PC-9 (cell line): Measurements from ENCODE around the gene WDR88. TPM values are rescaled to one million over a fixed set of nuclear protein-coding genes. Genes with fewer than 3 reads are reported as not detected.
A peak's percentile ranks its signal among the peaks of the same experiment; 100 is the strongest.

Experiments
- BruUV-seq: library from RNA; stranded (reverse); fragments of 400-500 nt; replicated peaks from 2 replicates; lab custom pipeline; 2021; lab: Mats Ljungman, UMichigan
- CTCF ChIA-PET: fragments of 300-600 bp; sonication (Branson Sonifier 250); formaldehyde crosslinking; loops from one replicate; lab custom pipeline; 2022; ENCODE audit warnings: antibody characterized with exemption; lab: Charles Lee
- POLR2A ChIA-PET: fragments of 300-600 bp; sonication (Branson Sonifier 250); formaldehyde crosslinking; loops from one replicate; lab custom pipeline; 2022; ENCODE audit warnings: antibody characterized with exemption; ENCODE audit not compliant: unreplicated experiment; lab: Charles Lee
- DNase-seq, 2 experiments: peaks; one replicate each; pipeline versions ENCODE4 v3.0.0 to v3.0.0-alpha.2; 2015 to 2022; ENCODE audit warnings: mixed read lengths in 1 of 2
- H2AFZ ChIP-seq: fragments of 200-600 bp; sonication (generic); 2 replicates; pipeline ENCODE4 v1.8.1; 2017; ENCODE audit warnings: antibody characterized with exemption
- H3F3A ChIP-seq: fragments of 200-600 bp; sonication (generic); 2 replicates; pipeline ENCODE4 v1.8.1; 2017; ENCODE audit warnings: antibody characterized with exemption, mild to moderate bottlenecking, low read depth; ENCODE audit not compliant: insufficient read depth
- H3K27ac ChIP-seq: fragments of 200-600 bp; sonication (generic); 2 replicates; pipeline ENCODE4 v1.6.1; 2016; ENCODE audit warnings: mixed run types
- H3K27me3 ChIP-seq: fragments of 200-600 bp; sonication (generic); 2 replicates; pipeline ENCODE4 v1.6.1; 2016; ENCODE audit warnings: low read depth, mixed run types; ENCODE audit not compliant: insufficient read depth
- H3K36me3 ChIP-seq: fragments of 200-600 bp; sonication (generic); 2 replicates; pipeline ENCODE4 v1.6.1; 2016; ENCODE audit warnings: low read depth, mixed run types
- H3K4me1 ChIP-seq: fragments of 200-600 bp; sonication (generic); replicated peaks from 2 replicates; pipeline ENCODE4 v1.6.1; 2016; ENCODE audit warnings: mixed run types; ENCODE audit not compliant: insufficient read depth
- H3K4me2 ChIP-seq: fragments of 200-600 bp; sonication (generic); 2 replicates; pipeline ENCODE4 v1.6.1; 2017; ENCODE audit warnings: mixed run types
- H3K4me3 ChIP-seq: fragments of 200-600 bp; sonication (generic); 2 replicates; pipeline ENCODE4 v1.6.1; 2016; ENCODE audit warnings: mixed run types
- H3K79me2 ChIP-seq: fragments of 200-600 bp; sonication (generic); 2 replicates; pipeline ENCODE4 v1.6.1; 2017; ENCODE audit warnings: low read depth, mixed run types
- H3K9me2 ChIP-seq: fragments of 200-600 bp; sonication (generic); 2 replicates; pipeline ENCODE4 v1.8.1; 2017; ENCODE audit warnings: mild to moderate bottlenecking; ENCODE audit not compliant: insufficient read depth
- H3K9me3 ChIP-seq: fragments of 200-600 bp; sonication (generic); 2 replicates; pipeline ENCODE4 v1.8.1; 2016; ENCODE audit warnings: low read depth; ENCODE audit not compliant: insufficient read depth
- H4K20me1 ChIP-seq: fragments of 200-600 bp; sonication (generic); 2 replicates; pipeline ENCODE4 v1.8.1; 2017; ENCODE audit not compliant: insufficient read depth
- CTCF ChIP-seq: fragments of 200-600 bp; sonication (generic); conservative IDR thresholded peaks from 2 replicates; pipeline ENCODE4 v1.6.1; 2017; ENCODE audit warnings: mixed run types, antibody characterized with exemption, mild to moderate bottlenecking, moderate library complexity
- EZH2 ChIP-seq: fragments of 200-600 bp; sonication (generic); IDR thresholded peaks from 2 replicates; pipeline ENCODE4 v1.8.0; 2017; ENCODE audit warnings: antibody characterized with exemption, low read depth
- intact Hi-C: fragments of 100-400 bp; cut with micrococcal nuclease; formaldehyde crosslinking; loops from one replicate; pipeline ENCODE4 v1.10.0; 2022; ENCODE audit not compliant: unreplicated experiment
- total RNA-seq: library from RNA; stranded (reverse); gene quantifications from 2 replicates; pipeline ENCODE4 v1.2.3, GENCODE V29; 2021

The WDR88 gene
- total RNA-seq, 1 experiment from 2014 or later: 0.59 TPM

GRCh38 chr19:33171916-33172359, 40.0 kb downstream of the WDR88 start:
- POLR2A ChIA-PET: no interaction called here
- intact Hi-C loops: loop anchor here (10.0 kb wide), 3 partner anchors 117 to 477 kb away; partner anchors contain the start of genes CEBPA and NUDT19
- no peak for TF ChIP-seq EZH2
- no peak for TF ChIP-seq CTCF

GRCh38 chr19:33174186-33174585, 42.3 kb downstream of the WDR88 start:
- Histone ChIP-seq H3K36me3 (no peaks in the 10 kb centered on the region), H3F3A (peaks cover 22% of the 10 kb centered on the region), H3K27me3 (no peaks in the 10 kb centered on the region), H3K9me2 (no peaks in the 10 kb centered on the region), H3K4me3 (no peak overlapping the region), H3K4me2 (no peak overlapping the region), H3K27ac (no peak overlapping the region), H3K9me3 (no peaks in the 10 kb centered on the region), H2AFZ (no peak overlapping the region), H3K79me2 (peaks cover 7% of the 10 kb centered on the region; the same call in 1 of the 2 replicates), H4K20me1 (no peaks in the 10 kb centered on the region), H3K4me1 (peaks cover 38% of the 10 kb centered on the region)
- intact Hi-C loops: loop anchor here (10.0 kb wide), 3 partner anchors 119 to 479 kb away; partner anchors contain the start of genes CEBPA and NUDT19
- CTCF ChIA-PET: no interaction called here
- no peak for DNase-seq
- POLR2A ChIA-PET: no interaction called here
- TF ChIP-seq EZH2: no peak
- no peak for TF ChIP-seq CTCF
- BruUV-seq: no TSS peak

More at GRCh38 chr19:33171916-33172359, 40.0 kb downstream of the WDR88 start:
- Histone ChIP-seq H3K9me2 (no peaks in the 10 kb centered on the region), H3K9me3 (no peaks in the 10 kb centered on the region), H3K79me2 (peaks cover 7% of the 10 kb centered on the region; the same call in 1 of the 2 replicates), H3K36me3 (no peaks in the 10 kb centered on the region), H2AFZ (no peak overlapping the region), H3K27ac (0 out of 2 replicates have a peak overlapping the region, but pooled peaks have one; percentile 27), H3F3A (peaks cover 13% of the 10 kb centered on the region; the same call in 1 of the 2 replicates), H3K4me2 (0 out of 2 replicates have a peak overlapping the region, but pooled peaks have one; percentile 2), H3K4me3 (no peak overlapping the region), H4K20me1 (no peaks in the 10 kb centered on the region), H3K27me3 (no peaks in the 10 kb centered on the region), H3K4me1 (peaks cover 26% of the 10 kb centered on the region)
- no peak for DNase-seq
- CTCF ChIA-PET: no interaction called here
- BruUV-seq: no TSS peak

- no TSS peak for BruUV-seq
- CTCF ChIA-PET: no interaction called here
- peak overlapping the region; percentile 88 for H3K4me2 ChIP-seq
- H2AFZ ChIP-seq: no peak overlapping the region
- intact Hi-C loops: loop anchor here (5.0 to 10.0 kb wide), 4 partner anchors 120 to 593 kb away; partner anchors contain the start of genes CEBPA, NUDT19 and PDCD5
- H3K9me3 ChIP-seq: no peaks in the 10 kb centered on the region
- H3K4me1 ChIP-seq: peaks cover 38% of the 10 kb centered on the region
- no peaks in the 10 kb centered on the region for H3K27me3 ChIP-seq
- H3K9me2 ChIP-seq: no peaks in the 10 kb centered on the region
- no peaks in the 10 kb centered on the region for H3K36me3 ChIP-seq
- DNase-seq: no peak
- no peak overlapping the region for H3K27ac ChIP-seq
- peaks cover 7% of the 10 kb centered on the region; the same call in 1 of the 2 replicates for H3K79me2 ChIP-seq
- POLR2A ChIA-PET: interaction anchor here (0.6 kb wide), 1 partner anchor 182 kb away, joined by 3 read pairs; no protein-coding TSS in a partner anchor
- peaks cover 22% of the 10 kb centered on the region for H3F3A ChIP-seq
- no peaks in the 10 kb centered on the region for H4K20me1 ChIP-seq
- TF ChIP-seq EZH2: no peak
- no peak for TF ChIP-seq CTCF
- peak overlapping the region; percentile 86; the same call in 1 of the 2 replicates for H3K4me3 ChIP-seq
Measured at GRCh38 chr19:33175156-33175782, 43.4 kb downstream of the WDR88 start.
